ENCODE measurements around the gene ANKS1A. TPM values are rescaled to one million over a fixed set of nuclear protein-coding genes. Genes with fewer than 3 reads are reported as not detected.

The ANKS1A gene
- total and polyA plus RNA-seq, 5 donors from 2014 or later = 1.4 to 10.6 (median 1.5) TPM

- Histone ChIP-seq H3K27ac (ENCODE audit: insufficient read depth, low read length, poor library complexity, severe bottlenecking) (no peak overlapping the region), H3K4me1 (ENCODE audit: control insufficient read depth, insufficient read depth, low read length, poor library complexity, severe bottlenecking) (no peaks in the 10 kb centered on the region), H3K27me3 (ENCODE audit: control insufficient read depth, insufficient read depth, low read length) (no peaks in the 10 kb centered on the region), H3K36me3 (ENCODE audit: control insufficient read depth, insufficient read depth, low read length) (no peaks in the 10 kb centered on the region), H3K4me3 (ENCODE audit: low read depth, low read length) (no peak overlapping the region), H3K9me3 (ENCODE audit: control insufficient read depth in 2 of 2, low read length in 2 of 2) (no peaks in the 10 kb centered on the region)
- ATAC-seq (ENCODE audit: low read depth in 2 of 2) = no peak
- Mint-ChIP-seq H3K27me3 (no peaks in the 10 kb centered on the region), H3K4me1 (no peaks in the 10 kb centered on the region), H3K36me3 (peaks cover 14% of the 10 kb centered on the region), H3K4me3 (no peak overlapping the region), H3K27ac (no peak overlapping the region), H3K9me3 (no peaks in the 10 kb centered on the region)
- no peak for DNase-seq
These were observed 179.2 kb downstream of the ANKS1A start for GRCh38 chr6:35068206-35068605.

GRCh38 chr6:35068644-35069043 lies 179.6 kb downstream of the ANKS1A start:
- H3K27me3 ChIP-seq (ENCODE audit: control insufficient read depth, insufficient read depth, low read length) = no peaks in the 10 kb centered on the region
- no peak overlapping the region for H3K27ac ChIP-seq (ENCODE audit: insufficient read depth, low read length, poor library complexity, severe bottlenecking)
- no peak for ATAC-seq (ENCODE audit: low read depth in 2 of 2)
- H3K4me1 Mint-ChIP-seq = no peaks in the 10 kb centered on the region
- peaks cover 13% of the 10 kb centered on the region for H3K36me3 Mint-ChIP-seq
- DNase-seq = no peak
- no peak overlapping the region for H3K4me3 ChIP-seq (ENCODE audit: low read depth, low read length)
- H3K4me1 ChIP-seq (ENCODE audit: control insufficient read depth, insufficient read depth, low read length, poor library complexity, severe bottlenecking) = no peaks in the 10 kb centered on the region
- H3K36me3 ChIP-seq (ENCODE audit: control insufficient read depth, insufficient read depth, low read length) = no peaks in the 10 kb centered on the region
- H3K27me3 Mint-ChIP-seq = no peaks in the 10 kb centered on the region
- H3K9me3 ChIP-seq (ENCODE audit: control insufficient read depth in 2 of 2, low read length in 2 of 2) = no peaks in the 10 kb centered on the region
- no peak overlapping the region for H3K4me3 Mint-ChIP-seq
- no peak overlapping the region for H3K27ac Mint-ChIP-seq
- H3K9me3 Mint-ChIP-seq = no peaks in the 10 kb centered on the region

- no peak overlapping the region for H3K4me3 Mint-ChIP-seq
These were observed 180.2 kb downstream of the ANKS1A start for GRCh38 chr6:35069262-35069661.

GRCh38 chr6:35070111-35070510 lies 181.1 kb downstream of the ANKS1A start:
- no peak for ATAC-seq (ENCODE audit: low read depth in 2 of 2)
- H3K27ac Mint-ChIP-seq = no peak overlapping the region
- no peaks in the 10 kb centered on the region for H3K4me1 Mint-ChIP-seq
- H3K4me1 ChIP-seq (ENCODE audit: control insufficient read depth, insufficient read depth, low read length, poor library complexity, severe bottlenecking) = no peaks in the 10 kb centered on the region
- H3K27ac ChIP-seq (ENCODE audit: insufficient read depth, low read length, poor library complexity, severe bottlenecking) = no peak overlapping the region
- H3K4me3 Mint-ChIP-seq = no peak overlapping the region
- no peaks in the 10 kb centered on the region for H3K27me3 ChIP-seq (ENCODE audit: control insufficient read depth, insufficient read depth, low read length)
- DNase-seq = no peak
- no peak overlapping the region for H3K4me3 ChIP-seq (ENCODE audit: low read depth, low read length)
- peaks cover 22% of the 10 kb centered on the region for H3K36me3 Mint-ChIP-seq
- H3K9me3 Mint-ChIP-seq = no peaks in the 10 kb centered on the region
- no peaks in the 10 kb centered on the region for H3K36me3 ChIP-seq (ENCODE audit: control insufficient read depth, insufficient read depth, low read length)
- no peaks in the 10 kb centered on the region for H3K9me3 ChIP-seq (ENCODE audit: control insufficient read depth in 2 of 2, low read length in 2 of 2)
- no peaks in the 10 kb centered on the region for H3K27me3 Mint-ChIP-seq

More at GRCh38 chr6:35069262-35069661, 180.2 kb downstream of the ANKS1A start:
- Histone ChIP-seq H3K27ac (ENCODE audit: insufficient read depth, low read length, poor library complexity, severe bottlenecking) (no peak overlapping the region), H3K27me3 (ENCODE audit: control insufficient read depth, insufficient read depth, low read length) (no peaks in the 10 kb centered on the region), H3K4me1 (ENCODE audit: control insufficient read depth, insufficient read depth, low read length, poor library complexity, severe bottlenecking) (no peaks in the 10 kb centered on the region), H3K9me3 (ENCODE audit: control insufficient read depth in 2 of 2, low read length in 2 of 2) (no peaks in the 10 kb centered on the region), H3K36me3 (ENCODE audit: control insufficient read depth, insufficient read depth, low read length) (no peaks in the 10 kb centered on the region), H3K4me3 (ENCODE audit: low read depth, low read length) (no peak overlapping the region)
- Mint-ChIP-seq H3K27me3 (no peaks in the 10 kb centered on the region), H3K9me3 (no peaks in the 10 kb centered on the region), H3K4me1 (no peaks in the 10 kb centered on the region), H3K36me3 (peaks cover 19% of the 10 kb centered on the region), H3K27ac (peak overlapping the region in 1 of 3 donors; percentile 29)
- no peak for ATAC-seq (ENCODE audit: low read depth in 2 of 2)
- DNase-seq = no peak

GRCh38 chr6:35071347-35071994 lies 182.4 kb downstream of the ANKS1A start:
- Mint-ChIP-seq H3K4me1 (no peaks in the 10 kb centered on the region), H3K9me3 (no peaks in the 10 kb centered on the region), H3K36me3 (peaks cover 22% of the 10 kb centered on the region), H3K27me3 (no peaks in the 10 kb centered on the region), H3K4me3 (no peak overlapping the region), H3K27ac (no peak overlapping the region)
- H3K36me3 ChIP-seq (ENCODE audit: control insufficient read depth, insufficient read depth, low read length) = no peaks in the 10 kb centered on the region
- no peaks in the 10 kb centered on the region for H3K4me1 ChIP-seq (ENCODE audit: control insufficient read depth, insufficient read depth, low read length, poor library complexity, severe bottlenecking)
- no peaks in the 10 kb centered on the region for H3K9me3 ChIP-seq (ENCODE audit: control insufficient read depth in 2 of 2, low read length in 2 of 2)
- no peaks in the 10 kb centered on the region for H3K27me3 ChIP-seq (ENCODE audit: control insufficient read depth, insufficient read depth, low read length)
- DNase-seq = no peak
- ATAC-seq (ENCODE audit: low read depth in 2 of 2) = no peak
- no peak overlapping the region for H3K4me3 ChIP-seq (ENCODE audit: low read depth, low read length)
- H3K27ac ChIP-seq (ENCODE audit: insufficient read depth, low read length, poor library complexity, severe bottlenecking) = no peak overlapping the region

GRCh38 chr6:35072051-35072697 lies 183.1 kb downstream of the ANKS1A start:
- no peak overlapping the region for H3K4me3 Mint-ChIP-seq
- no peaks in the 10 kb centered on the region for H3K27me3 Mint-ChIP-seq
- peaks cover 22% of the 10 kb centered on the region for H3K36me3 Mint-ChIP-seq
- DNase-seq (no peak), ATAC-seq (ENCODE audit: low read depth in 2 of 2) (no peak)
- H3K4me3 ChIP-seq (ENCODE audit: low read depth, low read length) = no peak overlapping the region
- no peaks in the 10 kb centered on the region for H3K27me3 ChIP-seq (ENCODE audit: control insufficient read depth, insufficient read depth, low read length)
- no peak overlapping the region for H3K27ac ChIP-seq (ENCODE audit: insufficient read depth, low read length, poor library complexity, severe bottlenecking)
- H3K9me3 ChIP-seq (ENCODE audit: control insufficient read depth in 2 of 2, low read length in 2 of 2) = no peaks in the 10 kb centered on the region
- H3K36me3 ChIP-seq (ENCODE audit: control insufficient read depth, insufficient read depth, low read length) = no peaks in the 10 kb centered on the region
- no peaks in the 10 kb centered on the region for H3K9me3 Mint-ChIP-seq
- no peaks in the 10 kb centered on the region for H3K4me1 Mint-ChIP-seq
- no peaks in the 10 kb centered on the region for H3K4me1 ChIP-seq (ENCODE audit: control insufficient read depth, insufficient read depth, low read length, poor library complexity, severe bottlenecking)
- no peak overlapping the region for H3K27ac Mint-ChIP-seq

- H3K27ac Mint-ChIP-seq = no peak overlapping the region
- Histone ChIP-seq H3K4me3 (ENCODE audit: low read depth, low read length) (no peak overlapping the region), H3K9me3 (ENCODE audit: control insufficient read depth in 2 of 2, low read length in 2 of 2) (no peaks in the 10 kb centered on the region), H3K27me3 (ENCODE audit: control insufficient read depth, insufficient read depth, low read length) (no peaks in the 10 kb centered on the region), H3K27ac (ENCODE audit: insufficient read depth, low read length, poor library complexity, severe bottlenecking) (no peak overlapping the region), H3K36me3 (ENCODE audit: control insufficient read depth, insufficient read depth, low read length) (no peaks in the 10 kb centered on the region), H3K4me1 (ENCODE audit: control insufficient read depth, insufficient read depth, low read length, poor library complexity, severe bottlenecking) (no peaks in the 10 kb centered on the region)
- H3K4me3 Mint-ChIP-seq = no peak overlapping the region
- no peaks in the 10 kb centered on the region for H3K4me1 Mint-ChIP-seq
- no peak for ATAC-seq (ENCODE audit: low read depth in 2 of 2)
- no peaks in the 10 kb centered on the region for H3K27me3 Mint-ChIP-seq
- peaks cover 22% of the 10 kb centered on the region for H3K36me3 Mint-ChIP-seq
- H3K9me3 Mint-ChIP-seq = no peaks in the 10 kb centered on the region
- no peak for DNase-seq
These were observed 183.6 kb downstream of the ANKS1A start for GRCh38 chr6:35072698-35073055.

GRCh38 chr6:35073211-35073610 lies 184.2 kb downstream of the ANKS1A start:
- Mint-ChIP-seq H3K9me3 (no peaks in the 10 kb centered on the region), H3K4me1 (no peaks in the 10 kb centered on the region), H3K27me3 (no peaks in the 10 kb centered on the region), H3K27ac (no peak overlapping the region), H3K36me3 (peaks cover 22% of the 10 kb centered on the region), H3K4me3 (no peak overlapping the region)
- Histone ChIP-seq H3K9me3 (ENCODE audit: control insufficient read depth in 2 of 2, low read length in 2 of 2) (no peaks in the 10 kb centered on the region), H3K27me3 (ENCODE audit: control insufficient read depth, insufficient read depth, low read length) (no peaks in the 10 kb centered on the region), H3K36me3 (ENCODE audit: control insufficient read depth, insufficient read depth, low read length) (no peaks in the 10 kb centered on the region), H3K27ac (ENCODE audit: insufficient read depth, low read length, poor library complexity, severe bottlenecking) (no peak overlapping the region), H3K4me1 (ENCODE audit: control insufficient read depth, insufficient read depth, low read length, poor library complexity, severe bottlenecking) (no peaks in the 10 kb centered on the region), H3K4me3 (ENCODE audit: low read depth, low read length) (no peak overlapping the region)
- DNase-seq (no peak), ATAC-seq (ENCODE audit: low read depth in 2 of 2) (no peak)
